Astrocyte of the cerebellum (primary cell): Measurements from ENCODE around the gene PGM5.

ENCODE experiments used
- DNase-seq: peaks from one replicate; pipeline ENCODE4 v3.0.0-alpha.2; 2011; ENCODE audit warnings: low read depth
- H3K4me3 ChIP-seq: 2 replicates; pipeline ENCODE4 v1.5.1; 2011; ENCODE audit warnings: mild to moderate bottlenecking, low read depth, low read length, moderate library complexity
- CTCF ChIP-seq: IDR thresholded peaks from 2 replicates; pipeline ENCODE4 v1.5.1; 2012; ENCODE audit warnings: low read length, low read depth, moderate library complexity, mild to moderate bottlenecking; ENCODE audit errors: missing control alignments
- in situ Hi-C: cut with HindIII; loops from 2 replicates; pipeline ENCODE4 v1.10.0; 2017; ENCODE audit warnings: low sequenced_read_pairs

PGM5 gene

GRCh38 chr9:68505681-68506409, 149.4 kb downstream of the PGM5 start:
- in situ Hi-C loops = no loop called here
- no peak overlapping the region for H3K4me3 ChIP-seq
- TF ChIP-seq CTCF = no peak
- no peak for DNase-seq

- no peak overlapping the region for H3K4me3 ChIP-seq
- DNase-seq = no peak
- in situ Hi-C loops = no loop called here
These were observed 150.1 kb downstream of the PGM5 start for GRCh38 chr9:68506551-68506950.

GRCh38 chr9:68507130-68507805, 150.9 kb downstream of the PGM5 start:
- no peak overlapping the region for H3K4me3 ChIP-seq
- TF ChIP-seq CTCF = peak; percentile 54
- peak; percentile 16 for DNase-seq
- in situ Hi-C loops = no loop called here

More at GRCh38 chr9:68506551-68506950, 150.1 kb downstream of the PGM5 start:
- no peak for TF ChIP-seq CTCF

- DNase-seq = no peak
- H3K4me3 ChIP-seq = no peak overlapping the region
- TF ChIP-seq CTCF = no peak
- in situ Hi-C loops = no loop called here
These were observed 151.4 kb downstream of the PGM5 start for GRCh38 chr9:68507806-68508145.

- DNase-seq = no peak
- no peak for TF ChIP-seq CTCF
- in situ Hi-C loops = no loop called here
- H3K4me3 ChIP-seq = no peak overlapping the region
These were observed 152.1 kb downstream of the PGM5 start for GRCh38 chr9:68508547-68508946.

- no peak overlapping the region for H3K4me3 ChIP-seq
- TF ChIP-seq CTCF = no peak
- no peak for DNase-seq
- in situ Hi-C loops = no loop called here
These were observed 153.3 kb downstream of the PGM5 start for GRCh38 chr9:68509689-68510088.
